ENCODE measurements around the gene RNPEPL1.

- TF ChIP-seq, protein P1, sequence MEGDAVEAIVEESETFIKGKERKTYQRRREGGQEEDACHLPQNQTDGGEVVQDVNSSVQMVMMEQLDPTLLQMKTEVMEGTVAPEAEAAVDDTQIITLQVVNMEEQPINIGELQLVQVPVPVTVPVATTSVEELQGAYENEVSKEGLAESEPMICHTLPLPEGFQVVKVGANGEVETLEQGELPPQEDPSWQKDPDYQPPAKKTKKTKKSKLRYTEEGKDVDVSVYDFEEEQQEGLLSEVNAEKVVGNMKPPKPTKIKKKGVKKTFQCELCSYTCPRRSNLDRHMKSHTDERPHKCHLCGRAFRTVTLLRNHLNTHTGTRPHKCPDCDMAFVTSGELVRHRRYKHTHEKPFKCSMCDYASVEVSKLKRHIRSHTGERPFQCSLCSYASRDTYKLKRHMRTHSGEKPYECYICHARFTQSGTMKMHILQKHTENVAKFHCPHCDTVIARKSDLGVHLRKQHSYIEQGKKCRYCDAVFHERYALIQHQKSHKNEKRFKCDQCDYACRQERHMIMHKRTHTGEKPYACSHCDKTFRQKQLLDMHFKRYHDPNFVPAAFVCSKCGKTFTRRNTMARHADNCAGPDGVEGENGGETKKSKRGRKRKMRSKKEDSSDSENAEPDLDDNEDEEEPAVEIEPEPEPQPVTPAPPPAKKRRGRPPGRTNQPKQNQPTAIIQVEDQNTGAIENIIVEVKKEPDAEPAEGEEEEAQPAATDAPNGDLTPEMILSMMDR (IDR thresholded peaks at IDR 0.05): no peak
- TF ChIP-seq EP300 (IDR thresholded peaks at IDR 0.05): no peak
Measured at GRCh38 chr2:240571314-240571973, 3.2 kb downstream of the RNPEPL1 start.

Measured in sigmoid colon (tissue), 4 donors.